Measurements from ENCODE around the gene FRMPD4. TPM values are rescaled to one million over a fixed set of nuclear protein-coding genes. Genes with fewer than 3 reads are reported as not detected.
"Not testable (repeated sequence)": the region's sequence is repeated elsewhere in the genome, so short reads cannot be mapped to it uniquely, and the experiment has no call there.

FRMPD4 gene
- total RNA-seq, 1 experiment from 2014 or later: 0.24 TPM

DNA sequence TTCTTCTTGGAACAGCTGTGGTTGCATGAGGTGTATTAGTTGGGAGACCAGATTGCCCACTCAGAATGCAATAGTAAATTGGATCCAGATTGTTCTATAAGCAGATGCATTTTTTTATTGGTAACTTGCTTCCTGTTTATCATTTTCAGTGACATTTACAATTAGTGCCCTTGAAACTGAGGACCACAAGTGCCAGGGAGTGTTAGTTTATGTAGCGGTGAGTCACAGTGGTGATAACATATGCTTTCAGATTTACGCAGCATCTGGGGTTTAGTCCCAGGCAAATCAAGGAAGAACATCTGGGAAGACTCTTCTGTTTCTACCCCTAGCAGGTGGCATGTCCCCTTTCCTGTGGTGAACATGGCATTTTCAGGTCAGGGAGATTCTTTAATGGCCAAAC lies 24.1 kb downstream of the FRMPD4 start:
- WGBS (ENCODE audit: extremely low coverage, insufficient read length, low lambda C conversion rate): no CpG with 5 or more reads among the region's 2 CpGs
- no peaks in the 10 kb centered on the region for H3K27me3 ChIP-seq (ENCODE audit: insufficient read depth, low read length)
- no peaks in the 10 kb centered on the region for H4K20me1 ChIP-seq (ENCODE audit: control insufficient read depth, insufficient read depth, insufficient read length)
- no peak overlapping the region for H2AK5ac ChIP-seq (ENCODE audit: insufficient read length, low read length)
- H4K8ac ChIP-seq (replicated peaks; ENCODE audit: insufficient read length, low read depth, low read length): no peak overlapping the region
- no peak overlapping the region for H2BK15ac ChIP-seq (ENCODE audit: low read depth, low read length)
- H3K23ac ChIP-seq (ENCODE audit: insufficient read length, low read depth, low read length): no peak overlapping the region
- no peak overlapping the region for H2BK120ac ChIP-seq (ENCODE audit: low read depth, low read length, poor library complexity, severe bottlenecking)
- H3K4me1 ChIP-seq (ENCODE audit: insufficient read depth, low read length): no peaks in the 10 kb centered on the region
- no peak overlapping the region for H3K4ac ChIP-seq (ENCODE audit: low read depth, low read length)
- H3K36me3 Mint-ChIP-seq (ENCODE audit: insufficient read depth in 1 of 3, low read depth in 3 of 3): no peaks in the 10 kb centered on the region; a peak in 1 of 7 replicates
- H3K18ac ChIP-seq (ENCODE audit: insufficient read length, low read depth, low read length): no peak overlapping the region
- H3K79me2 ChIP-seq (ENCODE audit: insufficient read depth, low read length): no peaks in the 10 kb centered on the region
- no peaks in the 10 kb centered on the region for H3K23me2 ChIP-seq (ENCODE audit: insufficient read length, low read depth, low read length, poor library complexity, severe bottlenecking)
- H3K4me2 ChIP-seq (ENCODE audit: insufficient read depth, insufficient read length, low read length): no peak overlapping the region
- no peaks in the 10 kb centered on the region for H3K79me1 ChIP-seq (ENCODE audit: insufficient read depth, low read depth, low read length, poor library complexity, severe bottlenecking)
- no peak overlapping the region for H3K14ac ChIP-seq (ENCODE audit: insufficient read depth, low read length)
- no peaks in the 10 kb centered on the region for H3K27me3 Mint-ChIP-seq (ENCODE audit: low read depth)
- H3T11ph ChIP-seq (ENCODE audit: low read length): no peak overlapping the region
- H2AFZ ChIP-seq (ENCODE audit: low read length): no peak overlapping the region
- H3K56ac ChIP-seq (ENCODE audit: insufficient read length, low read depth, low read length): no peak overlapping the region
- H2BK5ac ChIP-seq (ENCODE audit: insufficient read length, low read length): no peak overlapping the region
- no peak overlapping the region for H4K5ac ChIP-seq (ENCODE audit: insufficient read length, low read depth, low read length)
- no peaks in the 10 kb centered on the region for H3K9me3 ChIP-seq (ENCODE audit: control insufficient read depth, low read depth, low read length)
- H3K9me3 Mint-ChIP-seq: peaks cover 51 to 65% of the 10 kb centered on the region in 2 experiments
- H4K91ac ChIP-seq (ENCODE audit: insufficient read length, low read depth, low read length): no peak overlapping the region
- H3K27ac ChIP-seq (ENCODE audit: insufficient read length, low read depth, low read length): no peak overlapping the region
- DNase-seq: no peak
- no peak overlapping the region for H3K9ac ChIP-seq (ENCODE audit: extremely low read depth, insufficient read length, low read length)
- TF ChIP-seq, protein P1, sequence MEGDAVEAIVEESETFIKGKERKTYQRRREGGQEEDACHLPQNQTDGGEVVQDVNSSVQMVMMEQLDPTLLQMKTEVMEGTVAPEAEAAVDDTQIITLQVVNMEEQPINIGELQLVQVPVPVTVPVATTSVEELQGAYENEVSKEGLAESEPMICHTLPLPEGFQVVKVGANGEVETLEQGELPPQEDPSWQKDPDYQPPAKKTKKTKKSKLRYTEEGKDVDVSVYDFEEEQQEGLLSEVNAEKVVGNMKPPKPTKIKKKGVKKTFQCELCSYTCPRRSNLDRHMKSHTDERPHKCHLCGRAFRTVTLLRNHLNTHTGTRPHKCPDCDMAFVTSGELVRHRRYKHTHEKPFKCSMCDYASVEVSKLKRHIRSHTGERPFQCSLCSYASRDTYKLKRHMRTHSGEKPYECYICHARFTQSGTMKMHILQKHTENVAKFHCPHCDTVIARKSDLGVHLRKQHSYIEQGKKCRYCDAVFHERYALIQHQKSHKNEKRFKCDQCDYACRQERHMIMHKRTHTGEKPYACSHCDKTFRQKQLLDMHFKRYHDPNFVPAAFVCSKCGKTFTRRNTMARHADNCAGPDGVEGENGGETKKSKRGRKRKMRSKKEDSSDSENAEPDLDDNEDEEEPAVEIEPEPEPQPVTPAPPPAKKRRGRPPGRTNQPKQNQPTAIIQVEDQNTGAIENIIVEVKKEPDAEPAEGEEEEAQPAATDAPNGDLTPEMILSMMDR (conservative IDR thresholded peaks at IDR 0.05): no peak
- H3K27ac Mint-ChIP-seq: no peak overlapping the region
- no peak overlapping the region for H2BK12ac ChIP-seq (ENCODE audit: insufficient read length, low read depth, low read length)
- no peak overlapping the region for H2BK20ac ChIP-seq (ENCODE audit: low read depth, low read length, poor library complexity, severe bottlenecking)
- no peak overlapping the region for H3K4me3 Mint-ChIP-seq
- H3K4me1 Mint-ChIP-seq: peaks cover 2% of the 10 kb centered on the region in 2 experiments; a peak in 1 of 4 replicates

DNA sequence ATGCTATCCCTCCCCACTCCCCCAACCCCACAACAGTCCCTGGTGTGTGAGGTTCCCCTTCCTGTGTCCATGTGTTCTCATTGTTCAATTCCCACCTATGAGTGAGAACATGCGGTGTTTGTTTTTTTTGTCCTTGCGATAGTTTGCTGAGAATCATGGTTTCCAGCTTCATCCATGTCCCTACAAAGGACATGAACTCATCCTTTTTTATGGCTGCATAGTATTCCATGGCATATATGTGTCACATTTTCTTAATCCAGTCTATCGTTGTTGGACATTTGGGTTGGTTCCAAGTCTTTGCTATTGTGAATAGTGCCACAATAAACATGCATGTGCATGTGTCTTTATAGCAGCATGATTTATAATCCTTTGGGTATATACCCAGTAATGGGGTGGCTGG lies 25.9 kb downstream of the FRMPD4 start:
- H3K9me3 Mint-ChIP-seq: peaks cover 54 to 66% of the 10 kb centered on the region in 2 experiments
- not testable (repeated sequence) for H3K56ac ChIP-seq (ENCODE audit: insufficient read length, low read depth, low read length); H2BK5ac ChIP-seq (ENCODE audit: insufficient read length, low read length); H4K91ac ChIP-seq (ENCODE audit: insufficient read length, low read depth, low read length); H3K4ac ChIP-seq (ENCODE audit: low read depth, low read length); H3K4me1 ChIP-seq (ENCODE audit: insufficient read depth, low read length); H2BK12ac ChIP-seq (ENCODE audit: insufficient read length, low read depth, low read length); H3K9ac ChIP-seq (ENCODE audit: extremely low read depth, insufficient read length, low read length); H3T11ph ChIP-seq (ENCODE audit: low read length); H2BK120ac ChIP-seq (ENCODE audit: low read depth, low read length, poor library complexity, severe bottlenecking); H3K27me3 ChIP-seq (ENCODE audit: insufficient read depth, low read length); H3K4me2 ChIP-seq (ENCODE audit: insufficient read depth, insufficient read length, low read length); H3K4me1 Mint-ChIP-seq; H2BK20ac ChIP-seq (ENCODE audit: low read depth, low read length, poor library complexity, severe bottlenecking); H4K8ac ChIP-seq (replicated peaks; ENCODE audit: insufficient read length, low read depth, low read length); H3K14ac ChIP-seq (ENCODE audit: insufficient read depth, low read length); H3K36me3 Mint-ChIP-seq (ENCODE audit: insufficient read depth in 1 of 3, low read depth in 3 of 3); H2AFZ ChIP-seq (ENCODE audit: low read length); H3K27ac Mint-ChIP-seq; H3K27me3 Mint-ChIP-seq (ENCODE audit: low read depth); H3K79me2 ChIP-seq (ENCODE audit: insufficient read depth, low read length); H3K18ac ChIP-seq (ENCODE audit: insufficient read length, low read depth, low read length); H3K27ac ChIP-seq (ENCODE audit: insufficient read length, low read depth, low read length); H3K4me3 Mint-ChIP-seq; DNase-seq; H4K5ac ChIP-seq (ENCODE audit: insufficient read length, low read depth, low read length); H3K23me2 ChIP-seq (ENCODE audit: insufficient read length, low read depth, low read length, poor library complexity, severe bottlenecking); H3K79me1 ChIP-seq (ENCODE audit: insufficient read depth, low read depth, low read length, poor library complexity, severe bottlenecking); H4K20me1 ChIP-seq (ENCODE audit: control insufficient read depth, insufficient read depth, insufficient read length); H3K9me3 ChIP-seq (ENCODE audit: control insufficient read depth, low read depth, low read length); H2AK5ac ChIP-seq (ENCODE audit: insufficient read length, low read length); H3K23ac ChIP-seq (ENCODE audit: insufficient read length, low read depth, low read length); H2BK15ac ChIP-seq (ENCODE audit: low read depth, low read length)
- WGBS (ENCODE audit: extremely low coverage, insufficient read length, low lambda C conversion rate): no CpG with 5 or more reads among the region's 3 CpGs

Data from H9 (cell line).